ENCODE data around the gene GRB10.

The GRB10 gene

GRCh38 chr7:50634378-50634777, 148.3 kb downstream of the GRB10 start:
- Histone ChIP-seq H3K9me3 (ENCODE audit: control insufficient read depth, low read length) (no peaks in the 10 kb centered on the region), H3K23ac (ENCODE audit: low read length in 2 of 2) (no peak overlapping the region), H3K14ac (ENCODE audit: low read length in 2 of 2) (no peak overlapping the region), H4K91ac (ENCODE audit: low read length) (no peak overlapping the region), H3K9ac (ENCODE audit: low read length) (no peak overlapping the region), H2BK5ac (ENCODE audit: low read depth, low read length, poor library complexity, severe bottlenecking) (no peak overlapping the region), H3K4me1 (ENCODE audit: control insufficient read depth, insufficient read depth, low read depth, low read length) (peaks cover 8% of the 10 kb centered on the region), H3K79me1 (replicated peaks; ENCODE audit: low read length, poor library complexity, severe bottlenecking) (peaks cover 35% of the 10 kb centered on the region), H4K8ac (ENCODE audit: low read length) (no peak overlapping the region), H3K4me2 (ENCODE audit: low read length, poor library complexity, severe bottlenecking) (no peak overlapping the region), H2AFZ (ENCODE audit: low read depth, low read length) (no peak overlapping the region), H3K27ac (ENCODE audit: low read length, poor library complexity, severe bottlenecking) (no peak overlapping the region), H3K4me3 (ENCODE audit: insufficient read depth in 1 of 2, low read depth in 1 of 2, low read length in 2 of 2) (no peak overlapping the region), H3K4ac (ENCODE audit: low read depth in 1 of 2, low read length in 2 of 2) (no peak overlapping the region), H2BK15ac (ENCODE audit: low read depth, poor library complexity, severe bottlenecking) (no peak overlapping the region), H2AK5ac (ENCODE audit: low read length, severe bottlenecking) (no peak overlapping the region), H2BK12ac (ENCODE audit: low read length in 2 of 2) (no peak overlapping the region), H3K36me3 (ENCODE audit: control insufficient read depth in 1 of 2, insufficient read depth in 2 of 2, low read depth in 1 of 2, low read length in 2 of 2) (peaks cover 0 to 7% of the 10 kb centered on the region in 2 experiments), H2BK120ac (ENCODE audit: low read depth, low read length) (no peak overlapping the region), H3K27me3 (ENCODE audit: control insufficient read depth in 1 of 2, insufficient read depth in 1 of 2, low read length in 2 of 2) (no peaks in the 10 kb centered on the region), H3K18ac (ENCODE audit: low read depth in 1 of 2, low read length in 2 of 2) (no peak overlapping the region)
- no CpG with 5 or more reads among the region's 1 CpG for WGBS
- DNase-seq, result no peak

DNA sequence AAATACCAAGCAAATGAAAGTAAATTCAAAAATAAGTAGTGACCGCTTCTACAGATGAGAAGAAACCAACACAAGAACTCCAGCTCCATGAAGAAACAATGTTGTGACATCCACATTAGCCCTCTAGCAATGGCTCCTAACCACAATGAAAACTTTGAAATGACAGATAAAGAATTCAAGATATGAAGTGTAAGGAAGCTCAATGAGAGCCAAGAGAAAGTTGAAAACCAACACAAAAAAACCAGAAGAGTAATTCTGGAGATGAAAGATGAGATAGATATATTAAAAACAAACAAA, 149.3 kb downstream of the GRB10 start:
- H3K9ac ChIP-seq (ENCODE audit: low read length), result no peak overlapping the region
- H2AK5ac ChIP-seq (ENCODE audit: low read length, severe bottlenecking), result no peak overlapping the region
- no peak overlapping the region for H3K4me3 ChIP-seq (ENCODE audit: insufficient read depth in 1 of 2, low read depth in 1 of 2, low read length in 2 of 2)
- peaks cover 10% of the 10 kb centered on the region for H3K4me1 ChIP-seq (ENCODE audit: control insufficient read depth, insufficient read depth, low read depth, low read length)
- no peak overlapping the region for H2BK120ac ChIP-seq (ENCODE audit: low read depth, low read length)
- H3K36me3 ChIP-seq (ENCODE audit: control insufficient read depth in 1 of 2, insufficient read depth in 2 of 2, low read depth in 1 of 2, low read length in 2 of 2), result peaks cover 0 to 7% of the 10 kb centered on the region in 2 experiments
- H3K27ac ChIP-seq (ENCODE audit: low read length, poor library complexity, severe bottlenecking), result no peak overlapping the region
- H2BK12ac ChIP-seq (ENCODE audit: low read length in 2 of 2), result no peak overlapping the region
- no peak overlapping the region for H4K8ac ChIP-seq (ENCODE audit: low read length)
- H3K9me3 ChIP-seq (ENCODE audit: control insufficient read depth, low read length), result no peaks in the 10 kb centered on the region
- H2BK15ac ChIP-seq (ENCODE audit: low read depth, poor library complexity, severe bottlenecking), result no peak overlapping the region
- peak; percentile 25 for DNase-seq
- H3K18ac ChIP-seq (ENCODE audit: low read depth in 1 of 2, low read length in 2 of 2), result no peak overlapping the region
- WGBS, result no CpG with 5 or more reads among the region's 1 CpG
- no peak overlapping the region for H3K4me2 ChIP-seq (ENCODE audit: low read length, poor library complexity, severe bottlenecking)
- no peak overlapping the region for H2BK5ac ChIP-seq (ENCODE audit: low read depth, low read length, poor library complexity, severe bottlenecking)
- H3K4ac ChIP-seq (ENCODE audit: low read depth in 1 of 2, low read length in 2 of 2), result no peak overlapping the region
- H3K27me3 ChIP-seq (ENCODE audit: control insufficient read depth in 1 of 2, insufficient read depth in 1 of 2, low read length in 2 of 2), result no peaks in the 10 kb centered on the region
- no peak overlapping the region for H3K23ac ChIP-seq (ENCODE audit: low read length in 2 of 2)
- H3K14ac ChIP-seq (ENCODE audit: low read length in 2 of 2), result no peak overlapping the region
- H3K79me1 ChIP-seq (replicated peaks; ENCODE audit: low read length, poor library complexity, severe bottlenecking), result peaks cover 42% of the 10 kb centered on the region
- no peak overlapping the region for H4K91ac ChIP-seq (ENCODE audit: low read length)
- H2AFZ ChIP-seq (ENCODE audit: low read depth, low read length), result no peak overlapping the region

DNA sequence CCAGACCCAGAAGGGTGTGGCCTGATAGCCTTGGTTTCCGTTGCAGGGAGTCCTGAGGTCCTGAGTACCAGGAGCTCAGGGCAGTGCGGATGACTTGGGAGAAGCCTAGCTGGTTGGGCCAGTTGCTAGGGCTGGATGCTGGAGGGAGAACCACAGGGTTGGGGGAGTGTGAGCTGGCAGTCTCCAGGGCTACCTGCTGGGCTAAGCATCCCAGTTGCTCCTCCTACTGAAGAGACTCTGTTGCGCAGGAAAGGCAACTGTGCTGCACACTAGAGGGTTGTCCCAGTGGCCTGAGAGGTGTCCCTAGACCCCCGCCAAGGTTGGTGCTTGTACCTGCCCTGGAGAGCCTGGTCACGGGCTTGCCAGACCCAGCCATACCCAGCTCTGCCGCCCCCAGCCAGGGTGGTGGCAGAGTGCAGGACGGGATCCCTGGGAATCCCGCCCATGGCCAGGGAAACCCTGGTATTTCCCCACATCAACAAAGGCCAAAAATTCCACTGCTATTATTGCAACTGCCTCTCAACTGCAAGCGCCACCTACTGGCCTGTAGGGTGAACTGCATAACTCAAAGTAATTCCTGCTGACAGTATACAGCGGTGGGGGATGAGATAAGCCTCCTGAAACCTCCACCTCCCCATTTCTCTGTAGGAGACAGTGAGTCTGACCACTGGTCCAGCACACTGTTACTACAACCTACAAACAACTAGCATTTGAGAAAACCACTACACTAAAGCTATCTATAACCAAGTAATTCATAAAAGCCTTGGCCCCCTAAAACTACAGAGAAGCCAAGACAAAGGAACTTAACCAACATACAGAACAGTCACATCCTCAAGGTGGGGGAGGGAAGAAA, 149.9 kb downstream of the GRB10 start:
- no peak overlapping the region for H2AK5ac ChIP-seq (ENCODE audit: low read length, severe bottlenecking)
- H4K8ac ChIP-seq (ENCODE audit: low read length), result no peak overlapping the region
- H3K9ac ChIP-seq (ENCODE audit: low read length), result no peak overlapping the region
- no peak overlapping the region for H3K4me2 ChIP-seq (ENCODE audit: low read length, poor library complexity, severe bottlenecking)
- H2BK120ac ChIP-seq (ENCODE audit: low read depth, low read length), result no peak overlapping the region
- no peaks in the 10 kb centered on the region for H3K27me3 ChIP-seq (ENCODE audit: control insufficient read depth in 1 of 2, insufficient read depth in 1 of 2, low read length in 2 of 2)
- H2BK5ac ChIP-seq (ENCODE audit: low read depth, low read length, poor library complexity, severe bottlenecking), result no peak overlapping the region
- no peak overlapping the region for H2AFZ ChIP-seq (ENCODE audit: low read depth, low read length)
- H3K4me3 ChIP-seq (ENCODE audit: insufficient read depth in 1 of 2, low read depth in 1 of 2, low read length in 2 of 2), result no peak overlapping the region
- no peak overlapping the region for H2BK12ac ChIP-seq (ENCODE audit: low read length in 2 of 2)
- peak overlapping the region; percentile 17 for H2BK15ac ChIP-seq (ENCODE audit: low read depth, poor library complexity, severe bottlenecking)
- DNase-seq, result peak; percentile 81
- peaks cover 10% of the 10 kb centered on the region for H3K4me1 ChIP-seq (ENCODE audit: control insufficient read depth, insufficient read depth, low read depth, low read length)
- no peaks in the 10 kb centered on the region for H3K9me3 ChIP-seq (ENCODE audit: control insufficient read depth, low read length)
- H3K36me3 ChIP-seq (ENCODE audit: control insufficient read depth in 1 of 2, insufficient read depth in 2 of 2, low read depth in 1 of 2, low read length in 2 of 2), result peaks cover 0 to 8% of the 10 kb centered on the region in 2 experiments
- no peak overlapping the region for H3K18ac ChIP-seq (ENCODE audit: low read depth in 1 of 2, low read length in 2 of 2)
- H3K23ac ChIP-seq (ENCODE audit: low read length in 2 of 2), result no peak overlapping the region
- H4K91ac ChIP-seq (ENCODE audit: low read length), result no peak overlapping the region
- peaks cover 47% of the 10 kb centered on the region for H3K79me1 ChIP-seq (replicated peaks; ENCODE audit: low read length, poor library complexity, severe bottlenecking)
- no peak overlapping the region for H3K14ac ChIP-seq (ENCODE audit: low read length in 2 of 2)
- no peak overlapping the region for H3K4ac ChIP-seq (ENCODE audit: low read depth in 1 of 2, low read length in 2 of 2)
- H3K27ac ChIP-seq (ENCODE audit: low read length, poor library complexity, severe bottlenecking), result no peak overlapping the region
- 58% methylated on average over 10 of the region's 10 CpGs for WGBS

DNA sequence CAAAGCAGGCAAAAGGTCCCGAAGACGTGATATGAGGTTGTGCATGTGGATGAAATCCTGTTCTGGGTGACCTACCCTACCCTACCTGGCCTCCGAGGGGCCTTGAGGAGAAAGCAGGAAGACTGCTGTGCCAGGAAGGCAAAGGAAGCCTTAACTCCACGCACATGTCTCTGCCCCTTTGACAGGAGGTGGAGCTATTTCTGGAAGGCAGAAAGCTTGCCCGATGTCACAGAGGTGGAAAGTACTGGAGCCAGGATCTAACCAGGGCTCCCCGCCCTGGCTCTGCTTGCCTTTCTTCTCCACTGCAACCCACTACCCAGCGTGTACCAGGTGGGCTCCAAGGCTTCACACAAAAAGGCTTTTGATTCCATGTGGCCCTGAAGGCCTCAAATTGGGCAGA, 151.1 kb downstream of the GRB10 start:
- Histone ChIP-seq H2BK12ac (ENCODE audit: low read length in 2 of 2) (no peak overlapping the region), H3K23ac (ENCODE audit: low read length in 2 of 2) (no peak overlapping the region), H3K79me1 (replicated peaks; ENCODE audit: low read length, poor library complexity, severe bottlenecking) (peaks cover 53% of the 10 kb centered on the region), H2AFZ (ENCODE audit: low read depth, low read length) (no peak overlapping the region), H4K91ac (ENCODE audit: low read length) (no peak overlapping the region), H3K4me1 (ENCODE audit: control insufficient read depth, insufficient read depth, low read depth, low read length) (peaks cover 8% of the 10 kb centered on the region), H3K9ac (ENCODE audit: low read length) (no peak overlapping the region), H3K4me2 (ENCODE audit: low read length, poor library complexity, severe bottlenecking) (no peak overlapping the region), H4K8ac (ENCODE audit: low read length) (no peak overlapping the region), H3K18ac (ENCODE audit: low read depth in 1 of 2, low read length in 2 of 2) (no peak overlapping the region), H3K36me3 (ENCODE audit: control insufficient read depth in 1 of 2, insufficient read depth in 2 of 2, low read depth in 1 of 2, low read length in 2 of 2) (peaks cover 4 to 13% of the 10 kb centered on the region in 2 experiments), H2AK5ac (ENCODE audit: low read length, severe bottlenecking) (no peak overlapping the region), H3K27me3 (ENCODE audit: control insufficient read depth in 1 of 2, insufficient read depth in 1 of 2, low read length in 2 of 2) (no peaks in the 10 kb centered on the region), H2BK5ac (ENCODE audit: low read depth, low read length, poor library complexity, severe bottlenecking) (no peak overlapping the region), H3K4ac (ENCODE audit: low read depth in 1 of 2, low read length in 2 of 2) (no peak overlapping the region), H3K4me3 (ENCODE audit: insufficient read depth in 1 of 2, low read depth in 1 of 2, low read length in 2 of 2) (no peak overlapping the region), H3K14ac (ENCODE audit: low read length in 2 of 2) (no peak overlapping the region), H2BK15ac (ENCODE audit: low read depth, poor library complexity, severe bottlenecking) (no peak overlapping the region), H2BK120ac (ENCODE audit: low read depth, low read length) (no peak overlapping the region), H3K27ac (ENCODE audit: low read length, poor library complexity, severe bottlenecking) (no peak overlapping the region), H3K9me3 (ENCODE audit: control insufficient read depth, low read length) (no peaks in the 10 kb centered on the region)
- DNase-seq, result no peak
- 94% methylated on average over 7 of the region's 7 CpGs for WGBS

Data from mesenchymal stem cell (in vitro differentiated cells and primary cell).